SHP77 (cell line): ENCODE measurements around the gene MED13L.
"Not testable (repeated sequence)": the region's sequence is repeated elsewhere in the genome, so short reads cannot be mapped to it uniquely, and the experiment has no call there.

ENCODE experiments used
- DNase-seq, 2 experiments: peaks; one replicate each; lab custom pipeline; 2025; lab: John Stamatoyannopoulos, UW

Gene MED13L

GRCh38 chr12:116010467-116010866 lies 267.0 kb downstream of the MED13L start:
- DNase-seq: no peak

DNA sequence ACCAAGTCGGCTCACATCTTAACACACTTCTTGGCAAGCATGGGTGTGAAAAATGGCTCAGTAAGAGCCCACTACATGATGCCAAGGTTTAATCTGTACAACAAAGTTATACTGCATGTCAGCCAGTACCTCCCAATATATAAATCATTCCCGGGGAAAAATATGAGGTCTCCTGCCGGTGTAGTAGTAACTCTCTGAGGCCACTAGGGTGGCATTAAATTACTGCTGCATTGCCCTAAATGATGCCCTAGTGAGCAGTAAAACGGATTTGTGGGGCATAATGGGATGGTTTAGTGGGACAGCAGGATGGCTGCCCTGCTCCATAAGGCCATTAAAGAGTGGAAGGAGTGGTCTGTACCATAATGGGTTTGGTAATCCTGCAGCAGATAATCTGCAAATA lies 267.7 kb downstream of the MED13L start:
- DNase-seq: peak in 1 of 2 experiments; percentile 2

- DNase-seq: no peak
These were observed 271.4 kb downstream of the MED13L start for GRCh38 chr12:116006141-116006540.

- DNase-seq: no peak
These were observed 274.5 kb downstream of the MED13L start for GRCh38 chr12:116002890-116003536.

DNA sequence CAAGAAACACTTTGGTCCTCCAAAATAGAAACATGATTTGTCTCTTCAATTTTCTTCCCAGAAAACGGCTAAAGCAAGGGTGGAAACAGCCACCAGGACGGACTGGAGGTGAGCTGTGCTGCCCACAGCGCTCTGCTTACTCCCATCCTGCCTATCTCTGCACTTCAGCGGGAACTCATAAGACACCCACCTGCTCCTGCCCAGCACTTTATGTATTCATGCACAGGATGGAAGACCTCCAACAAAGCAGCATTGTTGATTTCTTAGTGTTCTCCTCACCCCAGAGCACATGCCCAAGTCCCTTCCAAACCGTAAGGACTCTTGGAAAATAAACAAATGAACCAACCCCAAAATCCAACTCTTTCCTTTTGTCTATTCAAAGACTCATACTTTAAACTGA lies 277.2 kb downstream of the MED13L start:
- DNase-seq: no peak

GRCh38 chr12:115999582-115999981 lies 277.9 kb downstream of the MED13L start:
- DNase-seq: no peak

GRCh38 chr12:115998794-115999478 lies 278.6 kb downstream of the MED13L start:
- DNase-seq: no peak

DNA sequence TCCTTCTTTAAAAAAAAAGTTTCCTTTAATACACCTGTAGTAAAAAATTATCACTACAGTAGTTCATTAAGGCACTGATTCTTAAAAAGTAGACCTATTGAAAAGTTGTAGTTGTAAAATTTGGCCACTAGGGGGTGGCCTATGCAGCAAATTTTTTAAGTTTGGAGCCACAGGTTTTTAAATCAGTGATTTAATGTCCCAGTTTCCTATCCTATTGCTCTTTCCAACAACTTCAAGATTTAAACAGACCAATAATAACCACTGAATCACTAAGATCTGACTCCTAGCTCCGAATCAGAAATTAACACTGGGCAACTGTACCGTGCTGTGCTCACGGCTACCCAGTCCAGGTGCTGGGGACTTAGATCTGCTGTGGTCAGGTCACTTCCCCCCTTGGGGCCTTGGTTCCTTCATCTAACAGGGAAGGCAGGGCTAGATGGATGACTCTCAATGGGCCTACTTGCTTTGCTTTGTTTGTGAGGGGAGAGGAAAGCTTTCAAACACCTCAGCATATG lies 279.3 kb downstream of the MED13L start:
- peak; percentile 4 to 35 for DNase-seq

DNA sequence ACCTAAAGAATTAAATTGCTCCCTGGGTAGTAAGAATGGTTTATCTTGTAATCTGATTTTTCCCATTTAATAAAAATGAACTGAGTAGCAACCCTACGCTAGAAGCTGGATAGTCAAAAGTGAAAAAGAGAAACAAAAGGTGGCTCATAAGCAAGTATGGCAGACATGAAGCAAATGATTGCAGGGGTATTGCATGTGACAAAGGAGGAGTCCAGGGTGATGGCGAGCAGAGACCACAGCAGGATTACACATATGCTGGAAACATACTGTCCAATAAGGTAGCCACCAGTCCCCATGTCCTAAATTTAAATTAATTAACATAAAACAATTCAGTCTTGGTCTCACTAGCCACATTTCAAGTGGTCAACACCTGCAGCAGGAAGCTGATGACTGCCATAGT lies 283.8 kb downstream of the MED13L start:
- DNase-seq: no peak

- no peak for DNase-seq
These were observed 287.3 kb downstream of the MED13L start for GRCh38 chr12:115990241-115990640.

DNA sequence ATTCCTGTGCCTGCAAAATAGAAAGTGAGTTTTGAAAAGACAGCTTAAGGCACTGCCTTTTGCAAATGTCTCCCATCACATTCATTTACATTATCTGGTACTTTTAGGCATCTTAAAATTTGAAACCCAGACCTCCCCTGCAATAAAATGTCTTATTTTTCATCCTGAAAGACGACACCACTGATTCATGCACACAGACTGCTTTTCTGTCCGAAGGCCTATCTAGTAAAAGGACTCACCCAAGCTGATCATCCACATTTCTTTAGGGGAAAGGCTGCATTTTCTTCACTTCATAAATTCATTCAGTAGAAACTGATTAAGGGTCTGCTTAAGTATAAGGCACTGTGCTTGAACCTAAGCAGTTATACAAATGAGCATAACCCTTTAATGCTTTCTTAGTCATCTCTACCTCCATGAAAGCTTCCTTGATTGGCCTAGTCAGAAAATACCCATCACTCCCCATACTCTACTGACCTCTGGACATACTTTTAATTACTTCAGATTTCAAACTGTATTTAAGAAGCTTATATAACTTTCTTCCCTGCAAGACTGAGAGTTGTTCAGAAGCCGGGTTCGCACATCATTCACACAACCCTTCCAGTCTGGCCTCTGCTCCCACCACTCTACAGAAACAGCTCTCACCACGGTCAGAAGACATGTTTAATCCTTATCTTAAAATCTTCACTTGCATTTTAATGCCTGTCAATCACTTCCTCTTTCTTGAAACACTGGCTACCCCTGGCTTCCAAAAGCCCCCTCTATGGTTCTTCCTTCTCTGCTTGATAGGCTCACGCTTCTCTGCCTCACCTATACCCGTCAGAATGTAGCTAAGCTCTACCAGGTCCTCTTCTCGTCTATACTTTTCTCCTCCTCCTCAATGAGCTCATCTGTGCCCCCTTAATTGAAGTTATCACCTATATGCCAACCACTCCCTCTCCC lies 288.6 kb downstream of the MED13L start:
- DNase-seq: no peak

DNA sequence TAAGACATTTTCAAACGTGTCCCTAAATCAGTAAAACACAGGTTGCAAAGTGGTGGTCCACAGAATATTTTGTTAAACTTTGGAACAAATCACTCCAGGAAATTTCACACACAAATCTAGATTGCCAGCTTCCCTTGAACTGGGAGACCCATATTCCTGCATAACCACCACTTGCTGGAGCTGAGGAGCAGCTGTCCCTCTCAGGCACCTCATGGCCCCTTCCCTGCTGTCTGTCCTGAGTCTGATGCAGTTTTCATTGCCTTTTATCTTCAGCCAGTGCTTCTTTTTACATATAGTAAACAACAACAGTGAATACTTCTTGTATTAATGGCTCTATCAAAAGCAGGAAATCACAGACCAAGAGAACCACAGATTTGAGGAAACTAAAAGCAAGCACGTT lies 289.3 kb downstream of the MED13L start:
- DNase-seq: no peak

DNA sequence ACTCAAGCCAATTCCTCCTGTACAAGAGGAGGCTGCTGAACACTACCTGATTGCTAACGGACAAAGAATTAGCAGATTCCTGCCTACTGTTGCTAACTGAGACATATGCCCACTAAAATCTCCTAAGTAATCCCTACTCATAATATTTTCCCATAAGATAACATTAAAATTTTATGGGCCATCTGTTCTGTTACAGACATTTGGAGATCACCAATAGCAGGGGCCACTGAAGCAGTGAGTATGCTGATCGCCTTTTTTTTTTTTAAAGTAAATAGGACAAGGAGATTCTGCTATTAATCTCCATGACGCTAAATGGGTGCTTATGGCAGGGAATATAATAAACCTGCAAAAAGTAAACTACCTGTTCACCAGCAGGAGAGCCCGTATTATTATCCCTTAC lies 292.9 kb downstream of the MED13L start:
- no peak for DNase-seq

DNA sequence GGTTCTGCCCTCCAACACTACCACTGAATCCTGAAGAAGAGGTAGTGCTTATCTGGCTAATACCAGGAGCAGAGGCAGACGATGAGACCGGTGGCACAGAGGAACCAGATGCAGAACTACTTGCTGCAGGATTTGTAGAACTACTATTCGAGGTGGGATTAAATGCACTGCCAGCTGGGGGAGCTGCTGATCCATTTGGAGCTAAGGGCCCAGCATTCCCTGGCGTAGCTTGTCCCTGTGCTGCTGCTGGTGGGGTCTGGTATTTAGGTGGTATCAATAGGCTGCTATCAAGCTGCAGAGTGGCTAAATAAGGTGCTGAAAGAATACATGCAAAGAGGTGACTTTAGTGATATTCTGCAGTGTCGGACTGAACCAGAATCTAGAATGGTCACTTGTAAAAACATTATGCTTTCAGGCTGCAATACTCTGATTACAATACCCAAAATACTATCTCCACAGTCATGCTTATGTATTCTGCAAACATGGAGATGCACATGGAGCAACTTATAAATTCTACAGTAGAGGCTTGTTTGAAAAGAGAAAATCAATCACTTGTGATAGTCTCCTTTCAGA lies 294.2 kb downstream of the MED13L start:
- DNase-seq: peak; percentile 12 to 23

- no peak for DNase-seq
These were observed 297.2 kb downstream of the MED13L start for GRCh38 chr12:115980339-115980738.

DNA sequence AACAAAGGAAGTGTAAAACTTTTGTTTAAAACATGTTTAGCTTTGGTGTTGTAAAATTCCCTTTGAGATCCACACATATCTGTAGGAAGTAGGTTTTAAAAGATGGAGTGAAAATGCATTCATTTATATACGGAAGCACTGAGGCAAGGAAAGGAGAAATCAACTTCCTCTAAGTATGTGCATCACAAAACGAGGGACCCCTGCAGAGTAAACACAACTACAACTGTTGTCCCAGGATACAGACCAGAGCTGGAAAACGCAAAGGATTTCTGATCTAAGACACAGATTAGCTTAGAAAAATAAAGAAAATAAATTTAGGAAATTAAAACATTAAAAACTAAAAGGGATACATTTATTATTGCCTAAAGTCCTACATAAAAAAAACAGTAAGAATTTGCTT lies 297.6 kb downstream of the MED13L start:
- DNase-seq: no peak

DNA sequence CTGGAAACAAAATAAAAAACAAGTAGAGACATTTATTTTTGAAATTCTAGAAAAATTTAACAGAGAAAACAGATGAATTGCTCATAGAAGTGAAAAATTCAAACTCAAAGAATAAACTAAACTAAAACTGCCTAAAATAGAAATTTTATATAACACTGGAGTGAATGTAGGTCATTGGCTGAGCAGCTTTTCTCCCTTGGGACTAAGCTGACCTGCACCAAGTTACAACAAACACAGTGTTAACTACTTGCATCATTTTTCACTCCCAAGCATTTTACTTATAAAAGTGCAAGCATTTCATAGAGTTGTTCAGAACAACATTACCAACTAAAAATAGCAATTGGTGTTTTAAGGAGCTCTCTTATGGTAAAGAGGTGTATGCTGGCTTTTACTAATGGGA lies 298.1 kb downstream of the MED13L start:
- no peak for DNase-seq

DNA sequence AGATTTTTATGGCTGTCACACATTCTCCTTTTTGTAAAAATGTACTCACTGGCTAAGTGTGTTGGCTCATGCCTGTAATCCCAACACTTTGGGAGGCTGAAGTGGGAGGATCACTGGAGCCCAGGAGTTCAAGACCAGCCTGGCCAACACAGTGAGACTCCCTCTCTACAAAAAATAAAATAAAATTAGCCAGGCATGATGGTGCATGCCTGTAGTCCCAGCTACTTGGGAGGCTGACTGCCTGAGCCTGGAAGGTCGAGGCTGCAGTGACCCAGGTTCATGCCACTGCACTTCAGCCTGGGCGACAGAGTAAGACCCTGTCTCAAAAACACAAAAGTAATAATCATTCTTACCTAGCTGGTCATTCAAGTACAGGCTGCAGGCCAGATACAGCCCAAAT lies 300.7 kb downstream of the MED13L start:
- not testable (repeated sequence) for DNase-seq

DNA sequence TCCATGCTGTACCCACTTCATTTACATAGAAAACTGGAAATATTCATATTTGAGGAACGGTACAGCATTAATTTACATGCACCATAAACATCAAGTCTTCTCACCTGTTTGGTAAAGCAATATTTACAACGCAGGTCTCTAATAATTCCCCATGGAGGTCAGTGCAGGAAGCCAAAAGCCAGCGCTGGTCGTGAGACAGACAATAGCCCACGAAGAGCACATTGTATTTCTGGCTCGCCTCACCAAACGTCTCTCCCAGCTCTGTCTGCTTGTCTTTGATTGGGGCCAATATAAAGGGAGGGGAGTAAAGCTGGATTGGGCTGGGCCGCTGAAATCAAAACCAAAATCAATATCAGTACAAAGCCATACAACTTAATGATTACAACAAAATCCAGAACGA lies 302.1 kb downstream of the MED13L start:
- no peak for DNase-seq

- DNase-seq: no peak
These were observed 303.3 kb downstream of the MED13L start for GRCh38 chr12:115973968-115974724.

DNA sequence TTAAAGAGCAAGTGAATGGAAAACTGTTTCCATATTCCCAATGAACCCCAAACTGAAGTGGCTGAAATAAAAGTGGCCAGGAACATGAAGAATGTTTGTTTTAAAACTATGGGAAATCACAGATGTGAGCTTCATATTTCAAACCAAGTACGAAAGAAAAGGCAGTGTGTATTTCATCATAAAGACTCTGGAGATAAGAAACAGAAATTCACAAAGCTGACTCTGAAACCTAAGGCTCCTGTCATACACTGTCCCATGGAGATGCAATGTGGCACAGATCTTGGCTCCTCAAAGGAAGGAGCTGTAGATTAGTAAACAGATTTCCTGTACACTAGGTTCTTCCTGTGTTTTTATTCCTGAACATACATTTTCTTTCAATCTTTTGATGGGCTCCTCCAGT lies 304.4 kb downstream of the MED13L start:
- DNase-seq: no peak
